Stomach (tissue), 9 donors: Measurements from ENCODE around the gene KCNQ1. TPM values are rescaled to one million over a fixed set of nuclear protein-coding genes. Genes with fewer than 3 reads are reported as not detected.

ENCODE experiments used
- DNase-seq, 2 donors: peaks; one replicate each; pipeline versions ENCODE4 v3.0.0 to v3.0.0-alpha.2; 2013 to 2019
- H3K27ac ChIP-seq, 5 donors: fragments of 200-600 bp in 4 of 5; sonication (generic) in 4 of 5; one replicate each; pipeline ENCODE4 v1.5.1; 2013 to 2019; ENCODE audit warnings: mild to moderate bottlenecking in 1 of 5, moderate library complexity in 1 of 5
- H3K27me3 ChIP-seq, 3 donors: fragments of 200-600 bp; sonication (generic); one replicate each; pipeline ENCODE4 v1.5.1; 2017 to 2019; ENCODE audit warnings: mixed run types in 1 of 3
- H3K36me3 ChIP-seq, 4 donors: fragments of 200-600 bp; sonication (generic); 1 replicate in 3 of 4; 2 replicates in 1 of 4; pipeline ENCODE4 v1.5.1; 2016 to 2019
- H3K4me1 ChIP-seq, 4 donors: fragments of 200-600 bp; sonication (generic); one replicate each; pipeline ENCODE4 v1.5.1; 2016 to 2019
- H3K4me3 ChIP-seq, 4 donors: fragments of 200-600 bp; sonication (generic) in 3 of 4; one replicate each; pipeline ENCODE4 v1.5.1; 2016 to 2019; ENCODE audit warnings: mild to moderate bottlenecking in 1 of 4
- H3K9me3 ChIP-seq, 4 donors: fragments of 200-600 bp; sonication (generic); one replicate each; pipeline ENCODE4 v1.5.1; 2016 to 2019
- EP300 ChIP-seq: sonication (generic); formaldehyde crosslinking; IDR thresholded peaks from one replicate; pipeline ENCODE4 v1.6.1; 2017; ENCODE audit warnings: antibody characterized with exemption
- POLR2A ChIP-seq, 4 donors: fragments of 450-650 bp; IDR thresholded peaks; one replicate each; pipeline ENCODE4 v1.6.1; 2016; ENCODE audit warnings: antibody characterized with exemption in 4 of 4, control low read depth in 2 of 4, mild to moderate bottlenecking in 1 of 4, moderate library complexity in 1 of 4
- POLR2AphosphoS5 ChIP-seq, 3 donors: sonication (generic); formaldehyde crosslinking; IDR thresholded peaks; one replicate each; pipeline ENCODE4 v1.6.1; 2016; ENCODE audit warnings: antibody characterized with exemption in 3 of 3
- WGBS, 5 donors: extraction: QIAGEN DNeasy Blood & Tissue Kit in 3 of 5; methylation state at CpG; one replicate each; pipeline versions ENCODE4 v1.1.5 to v1.1.7; 2013 to 2018; 5-methylcytosine and 5-hydroxymethylcytosine counted together
- intact Hi-C: fragments of 100-400 bp; cut with DNase I; formaldehyde crosslinking; loops from one replicate; pipeline ENCODE4 v1.15.1; 2023; ENCODE audit warnings: low total_unique reads
- polyA plus RNA-seq, 3 donors: library from polyadenylated mRNA; stranded (reverse); fragments of 200-250 nt; gene quantifications; one replicate each; pipeline ENCODE4 v1.2.3, GENCODE V29; 2013
- total RNA-seq, 5 donors: library from RNA; depleted of rRNA; stranded (reverse); fragments of >200 nt; gene quantifications; one replicate each; pipeline versions ENCODE4 v1.1.0 to v1.2.3, GENCODE V29; 2014 to 2016
- TF ChIP-seq, protein P1 (sequence below), 7 experiments: fragments of 450-650 bp in 4 of 7; fragments of 200-600 bp in 3 of 7; sonication (generic) in 3 of 7; IDR thresholded peaks; one replicate each; pipeline ENCODE4 v1.5.1; 2016 to 2019; ENCODE audit warnings: antibody characterized with exemption in 7 of 7, control low read depth in 2 of 7, mild to moderate bottlenecking in 1 of 7
- donor health status: healthy with polysubstance abuse.
- donor health status: Bipolar disorder and iron deficiency.
- donor health status: healthy.

KCNQ1 gene
- total and polyA plus RNA-seq, 8 donors = 12.1 to 155 (median 49.0) TPM

DNA sequence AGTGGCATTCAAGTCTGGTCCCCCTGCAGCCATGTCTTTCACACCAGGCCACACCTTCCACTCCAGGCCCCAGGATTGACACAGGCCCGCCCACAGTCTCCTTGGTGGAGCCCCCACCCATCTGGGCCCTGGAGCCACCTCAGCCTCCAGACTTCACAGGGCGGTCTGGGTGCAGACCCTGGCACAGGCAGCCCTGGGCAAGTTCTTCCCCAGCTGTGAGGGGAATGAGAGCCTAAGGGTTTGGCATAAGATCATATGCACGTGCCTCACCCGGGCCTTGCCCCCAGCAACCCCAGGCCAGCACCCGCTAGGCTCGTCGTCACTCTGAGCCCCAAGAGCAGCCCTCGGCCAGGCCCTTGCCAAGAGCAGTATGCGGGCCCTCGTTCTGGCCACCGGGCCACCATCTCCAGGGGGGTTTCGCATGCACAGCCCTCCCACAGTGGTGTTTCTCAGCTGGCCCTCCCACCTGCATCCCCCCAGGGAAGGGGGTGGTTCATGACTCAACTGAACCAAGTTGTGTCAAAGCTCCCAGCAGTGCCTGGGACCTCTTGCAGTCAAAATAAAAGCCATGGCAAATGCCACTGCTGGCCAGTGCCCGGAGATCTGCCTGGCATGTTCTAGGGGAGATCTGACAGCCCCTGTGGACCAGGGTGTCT, 325.4 kb downstream of the KCNQ1 start:
- peaks cover 0 to 6% (median 0%) of the 10 kb centered on the region in 4 donors for H3K36me3 ChIP-seq
- no peak for TF ChIP-seq EP300
- TF ChIP-seq, protein P1, sequence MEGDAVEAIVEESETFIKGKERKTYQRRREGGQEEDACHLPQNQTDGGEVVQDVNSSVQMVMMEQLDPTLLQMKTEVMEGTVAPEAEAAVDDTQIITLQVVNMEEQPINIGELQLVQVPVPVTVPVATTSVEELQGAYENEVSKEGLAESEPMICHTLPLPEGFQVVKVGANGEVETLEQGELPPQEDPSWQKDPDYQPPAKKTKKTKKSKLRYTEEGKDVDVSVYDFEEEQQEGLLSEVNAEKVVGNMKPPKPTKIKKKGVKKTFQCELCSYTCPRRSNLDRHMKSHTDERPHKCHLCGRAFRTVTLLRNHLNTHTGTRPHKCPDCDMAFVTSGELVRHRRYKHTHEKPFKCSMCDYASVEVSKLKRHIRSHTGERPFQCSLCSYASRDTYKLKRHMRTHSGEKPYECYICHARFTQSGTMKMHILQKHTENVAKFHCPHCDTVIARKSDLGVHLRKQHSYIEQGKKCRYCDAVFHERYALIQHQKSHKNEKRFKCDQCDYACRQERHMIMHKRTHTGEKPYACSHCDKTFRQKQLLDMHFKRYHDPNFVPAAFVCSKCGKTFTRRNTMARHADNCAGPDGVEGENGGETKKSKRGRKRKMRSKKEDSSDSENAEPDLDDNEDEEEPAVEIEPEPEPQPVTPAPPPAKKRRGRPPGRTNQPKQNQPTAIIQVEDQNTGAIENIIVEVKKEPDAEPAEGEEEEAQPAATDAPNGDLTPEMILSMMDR (IDR thresholded peaks at IDR 0.05) = no peak
- no peak for TF ChIP-seq POLR2A (IDR thresholded peaks at IDR 0.05)
- TF ChIP-seq POLR2AphosphoS5 (IDR thresholded peaks at IDR 0.05) = no peak
- DNase-seq = no peak
- no peak overlapping the region for H3K27ac ChIP-seq
- H3K4me1 ChIP-seq = no peaks in the 10 kb centered on the region
- intact Hi-C loops = no loop called here
- H3K27me3 ChIP-seq = no peaks in the 10 kb centered on the region
- H3K4me3 ChIP-seq = no peak overlapping the region
- WGBS, 5 donors = 92 to 99% (median 95%) methylated on average over 10 to 13 of the region's 13 CpGs
- no peaks in the 10 kb centered on the region for H3K9me3 ChIP-seq

GRCh38 chr11:2770761-2771301, 326.0 kb downstream of the KCNQ1 start:
- Histone ChIP-seq H3K27me3 (no peaks in the 10 kb centered on the region), H3K36me3 (peaks cover 0 to 8% (median 0%) of the 10 kb centered on the region in 4 donors), H3K4me3 (no peak overlapping the region), H3K4me1 (no peaks in the 10 kb centered on the region), H3K9me3 (no peaks in the 10 kb centered on the region), H3K27ac (no peak overlapping the region)
- TF ChIP-seq, protein P1 (IDR thresholded peaks at IDR 0.05) = no peak
- no peak for TF ChIP-seq POLR2A (IDR thresholded peaks at IDR 0.05)
- no peak for TF ChIP-seq EP300
- TF ChIP-seq POLR2AphosphoS5 (IDR thresholded peaks at IDR 0.05) = no peak
- DNase-seq = peak in 1 of 2 donors; percentile 23
- WGBS, 5 donors = 91 to 97% (median 93%) methylated on average over 3 to 9 of the region's 9 CpGs
- intact Hi-C loops = no loop called here

DNA sequence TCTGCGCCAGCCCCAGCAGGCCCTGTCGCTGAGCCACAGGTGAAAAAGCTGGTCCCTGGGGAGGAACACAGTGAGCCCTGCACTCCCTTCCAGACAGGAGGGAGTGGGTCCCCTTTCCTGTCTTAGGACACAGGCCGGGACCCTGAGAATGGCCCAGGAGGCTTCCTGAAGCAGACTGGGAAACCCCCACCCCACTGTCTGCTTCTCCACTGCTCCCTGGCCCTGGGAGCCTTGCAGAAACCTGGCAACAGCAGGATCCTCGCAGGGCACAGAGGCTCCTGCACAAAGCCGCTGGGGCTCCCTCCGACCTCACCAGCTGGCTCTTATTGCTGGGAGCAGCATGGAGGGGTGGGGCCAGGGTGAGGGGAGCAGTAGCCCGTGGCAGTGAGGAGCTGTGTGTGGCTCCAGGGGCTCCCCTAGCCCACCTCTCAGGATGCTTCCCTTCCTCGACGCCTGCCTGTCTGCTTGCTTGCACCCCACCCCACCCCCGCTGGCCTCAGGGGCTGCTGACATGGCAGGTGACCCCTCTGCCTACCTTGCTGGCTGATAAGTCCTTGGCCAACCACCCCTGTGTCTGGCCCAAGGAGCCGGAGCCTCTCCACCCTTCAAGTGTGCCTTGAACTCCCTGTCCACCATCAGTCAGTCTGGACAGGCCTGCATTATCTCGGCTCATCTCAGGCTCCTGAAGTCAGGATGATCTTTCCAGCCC, 327.1 kb downstream of the KCNQ1 start:
- Histone ChIP-seq H3K4me3 (no peak overlapping the region), H3K27me3 (no peaks in the 10 kb centered on the region), H3K4me1 (peaks cover 0 to 6% (median 2%) of the 10 kb centered on the region in 4 donors), H3K9me3 (no peaks in the 10 kb centered on the region), H3K27ac (no peak overlapping the region), H3K36me3 (peaks cover 0 to 13% (median 0%) of the 10 kb centered on the region in 4 donors)
- intact Hi-C loops = no loop called here
- 88 to 95% (median 92%) methylated on average over 5 to 12 of the region's 12 CpGs for WGBS, 5 donors
- TF ChIP-seq POLR2A (IDR thresholded peaks at IDR 0.05) (no peak), EP300 (no peak), POLR2AphosphoS5 (IDR thresholded peaks at IDR 0.05) (no peak)
- TF ChIP-seq, protein P1 (IDR thresholded peaks at IDR 0.05) = no peak
- peak in 1 of 2 donors; percentile 19 for DNase-seq

GRCh38 chr11:2772544-2773031, 327.8 kb downstream of the KCNQ1 start:
- Histone ChIP-seq H3K36me3 (peaks cover 0 to 13% (median 0%) of the 10 kb centered on the region in 4 donors), H3K4me1 (peaks cover 7 to 13% (median 8%) of the 10 kb centered on the region in 4 donors), H3K27ac (no peak overlapping the region), H3K9me3 (no peaks in the 10 kb centered on the region), H3K4me3 (no peak overlapping the region), H3K27me3 (no peaks in the 10 kb centered on the region)
- TF ChIP-seq POLR2A (IDR thresholded peaks at IDR 0.05) (no peak), EP300 (no peak), POLR2AphosphoS5 (IDR thresholded peaks at IDR 0.05) (no peak)
- TF ChIP-seq, protein P1 (IDR thresholded peaks at IDR 0.05) = no peak
- peak in 1 of 2 donors; percentile 23 for DNase-seq
- WGBS, 5 donors = 80 to 93% (median 91%) methylated on average over 5 to 7 of the region's 7 CpGs
- intact Hi-C loops = no loop called here
